Hepatocyte (in vitro differentiated cells): Measurements from ENCODE around the gene POLD4.

Experiments used
- EZH2 ChIP-seq: fragments of 200-600 bp; sonication (generic); IDR thresholded peaks from 2 replicates; pipeline ENCODE4 v1.6.1; 2016; ENCODE audit warnings: antibody characterized with exemption, mild to moderate bottlenecking, borderline replicate concordance
- EZH2phosphoT487 ChIP-seq: fragments of 200-600 bp; sonication (generic); IDR thresholded peaks from one replicate; pipeline ENCODE4 v1.6.1; 2018; ENCODE audit warnings: antibody characterized with exemption, mild to moderate bottlenecking, low read depth, moderate library complexity; ENCODE audit not compliant: unreplicated experiment, severe bottlenecking
- TF ChIP-seq, protein P1 (sequence below): fragments of 200-600 bp; sonication (generic); IDR thresholded peaks from 2 replicates; pipeline ENCODE4 v1.5.1; 2016; ENCODE audit warnings: antibody characterized with exemption, mild to moderate bottlenecking; ENCODE audit not compliant: poor library complexity

DNA sequence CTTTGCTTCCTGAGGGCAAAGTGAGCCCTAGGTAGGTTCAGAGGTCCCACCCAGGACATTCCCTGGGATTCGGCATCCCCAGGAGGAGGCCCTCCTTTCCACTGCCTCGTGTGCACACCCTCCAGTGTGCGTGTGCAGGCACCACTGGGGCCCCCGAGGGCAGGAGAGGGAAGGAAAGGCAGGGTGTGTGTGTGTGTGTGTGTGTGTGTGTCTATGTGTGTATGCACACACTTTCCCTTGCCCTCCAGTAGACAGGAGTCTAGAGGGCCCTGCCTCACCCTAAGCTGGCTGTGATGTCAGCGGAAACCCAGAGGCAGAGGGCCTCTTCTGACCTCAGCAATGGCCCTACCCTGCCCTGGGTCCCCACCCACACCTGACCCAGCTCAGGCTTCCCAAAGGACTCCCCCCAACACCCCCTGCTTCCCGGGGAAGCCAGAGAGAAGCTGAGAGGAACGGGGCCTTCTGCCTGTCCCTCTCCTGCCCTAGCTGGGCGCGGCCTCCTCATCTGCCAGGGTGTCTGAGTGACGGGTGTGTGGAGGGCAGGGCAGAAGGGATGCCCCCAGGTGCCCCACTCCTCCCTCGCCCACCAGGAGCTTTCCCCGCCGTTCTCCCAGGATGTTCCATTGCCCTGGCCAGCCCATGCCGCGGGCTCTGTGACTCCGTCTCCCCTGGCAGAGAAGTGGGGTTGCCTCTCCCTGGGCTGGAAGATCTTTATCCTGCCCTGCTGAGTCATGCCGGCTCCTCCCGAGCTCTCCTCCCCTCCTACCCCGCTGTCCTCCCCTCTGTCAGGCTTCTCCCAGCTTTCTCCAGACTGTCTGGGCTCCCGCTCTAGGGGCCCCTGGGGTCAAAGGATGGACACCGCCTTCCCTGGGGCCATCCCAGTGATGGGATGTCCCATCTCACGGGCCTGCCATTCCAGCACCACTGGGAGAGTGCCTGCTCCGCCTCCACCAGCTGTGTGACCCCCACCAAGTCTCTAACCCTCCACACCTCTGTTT, 26.0 kb upstream of the POLD4 start:
- TF ChIP-seq EZH2phosphoT487: no peak
- TF ChIP-seq, protein P1, sequence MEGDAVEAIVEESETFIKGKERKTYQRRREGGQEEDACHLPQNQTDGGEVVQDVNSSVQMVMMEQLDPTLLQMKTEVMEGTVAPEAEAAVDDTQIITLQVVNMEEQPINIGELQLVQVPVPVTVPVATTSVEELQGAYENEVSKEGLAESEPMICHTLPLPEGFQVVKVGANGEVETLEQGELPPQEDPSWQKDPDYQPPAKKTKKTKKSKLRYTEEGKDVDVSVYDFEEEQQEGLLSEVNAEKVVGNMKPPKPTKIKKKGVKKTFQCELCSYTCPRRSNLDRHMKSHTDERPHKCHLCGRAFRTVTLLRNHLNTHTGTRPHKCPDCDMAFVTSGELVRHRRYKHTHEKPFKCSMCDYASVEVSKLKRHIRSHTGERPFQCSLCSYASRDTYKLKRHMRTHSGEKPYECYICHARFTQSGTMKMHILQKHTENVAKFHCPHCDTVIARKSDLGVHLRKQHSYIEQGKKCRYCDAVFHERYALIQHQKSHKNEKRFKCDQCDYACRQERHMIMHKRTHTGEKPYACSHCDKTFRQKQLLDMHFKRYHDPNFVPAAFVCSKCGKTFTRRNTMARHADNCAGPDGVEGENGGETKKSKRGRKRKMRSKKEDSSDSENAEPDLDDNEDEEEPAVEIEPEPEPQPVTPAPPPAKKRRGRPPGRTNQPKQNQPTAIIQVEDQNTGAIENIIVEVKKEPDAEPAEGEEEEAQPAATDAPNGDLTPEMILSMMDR: no peak
- no peak for TF ChIP-seq EZH2
